Measurements from ENCODE around the gene KRTAP10-3.

- no peak for TF ChIP-seq CTCF (conservative IDR thresholded peaks at IDR 0.05; ENCODE audit: low read depth, low read length)
- no peak for TF ChIP-seq EZH2 (IDR thresholded peaks at IDR 0.05; ENCODE audit: borderline replicate concordance, low read depth, low read length, poor library complexity, severe bottlenecking)
Observed at GRCh38 chr21:44533121-44533890, 25.3 kb downstream of the KRTAP10-3 start.

Data from A673 (cell line).